Stimulated activated CD4-positive, alpha-beta T cell treated with anti-CD3 and anti-CD28 coated beads, Interleukin-12 subunit alpha, Interleukin-12 subunit beta, amount 100 ng/mL, for 4 hours (primary cell): ENCODE data around the gene TCF7L2.
A peak's percentile ranks its signal among the peaks of the same experiment; 100 is the strongest.

Experiments
- DNase-seq: peaks from one replicate; pipeline ENCODE4 v3.0.0-alpha.2; 2020

TCF7L2 gene

DNA sequence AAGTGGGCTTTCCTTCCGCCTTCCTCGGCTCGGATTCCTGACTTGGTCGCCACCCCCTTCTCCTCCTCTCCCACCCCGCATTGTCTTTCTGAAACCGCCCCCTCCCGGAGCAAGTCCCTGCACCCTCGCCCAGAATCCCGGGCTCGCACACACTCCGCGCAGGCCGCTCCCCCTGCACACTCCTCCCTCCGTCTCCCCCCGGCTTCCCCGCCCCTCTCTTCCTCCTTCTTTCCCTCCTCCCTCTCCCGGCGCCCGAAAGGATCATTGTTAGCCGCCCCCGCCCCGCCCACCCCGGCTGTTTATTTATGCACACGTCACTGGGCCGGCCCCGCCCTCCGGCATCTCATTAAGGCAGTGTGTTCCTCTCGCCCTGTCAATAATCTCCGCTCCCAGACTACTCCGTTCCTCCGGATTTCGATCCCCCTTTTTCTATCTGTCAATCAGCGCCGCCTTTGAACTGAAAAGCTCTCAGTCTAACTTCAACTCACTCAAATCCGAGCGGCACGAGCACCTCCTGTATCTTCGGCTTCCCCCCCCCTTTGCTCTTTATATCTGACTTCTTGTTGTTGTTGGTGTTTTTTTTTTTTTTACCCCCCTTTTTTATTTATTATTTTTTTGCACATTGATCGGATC lies at the start of gene TCF7L2:
TCF7L2 (plus strand) TSS at position 373 of the 633 bp plus-strand sequence. CDS start 510 bp downstream, outside the sequence.
- DNase-seq: peak; percentile 44

GRCh38 chr10:112902730-112903129 lies 47.3 kb upstream of the TCF7L2 start:
- no peak for DNase-seq

DNA sequence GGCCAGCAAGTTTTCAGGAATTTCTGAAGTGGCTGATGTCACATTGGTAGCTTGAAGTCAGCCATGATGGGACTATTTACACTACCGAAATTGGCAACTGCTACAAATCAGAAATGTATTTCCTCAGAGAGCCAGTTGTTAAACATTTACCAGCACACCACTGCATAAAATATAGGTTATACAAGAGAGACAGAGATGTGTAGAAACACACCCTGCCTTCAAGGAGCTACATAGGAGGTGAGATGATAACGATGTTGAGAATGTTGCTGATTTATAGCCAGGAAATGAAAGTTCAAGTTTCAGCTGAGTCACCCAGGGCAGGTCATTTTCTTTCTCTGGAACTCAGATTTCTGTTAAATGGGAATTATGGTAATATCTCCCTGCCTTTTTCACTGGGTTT lies 46.0 kb upstream of the TCF7L2 start:
- no peak for DNase-seq

- no peak for DNase-seq
Measured at GRCh38 chr10:112906945-112907344, 43.1 kb upstream of the TCF7L2 start.

- no peak for DNase-seq
Measured at GRCh38 chr10:112907893-112908292, 42.2 kb upstream of the TCF7L2 start.

DNA sequence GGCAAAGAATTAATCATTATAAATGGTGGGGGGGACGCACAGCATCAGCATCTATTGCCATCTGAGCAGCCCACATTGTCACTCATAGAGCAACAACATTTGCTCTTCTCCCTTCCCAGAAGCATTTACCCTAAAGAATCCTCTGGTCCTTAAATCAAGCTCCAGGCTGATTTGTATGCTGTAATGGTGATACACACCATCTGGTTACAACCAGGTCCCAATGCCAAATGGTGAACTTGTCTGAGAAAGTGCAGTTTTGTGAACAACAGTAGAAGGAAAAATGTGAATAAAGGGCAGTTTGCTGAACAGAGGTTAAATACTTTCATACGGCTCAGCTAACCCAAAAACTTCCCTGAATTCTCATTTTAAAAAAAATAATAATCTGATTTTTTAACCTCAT lies 38.8 kb upstream of the TCF7L2 start:
- no peak for DNase-seq

DNA sequence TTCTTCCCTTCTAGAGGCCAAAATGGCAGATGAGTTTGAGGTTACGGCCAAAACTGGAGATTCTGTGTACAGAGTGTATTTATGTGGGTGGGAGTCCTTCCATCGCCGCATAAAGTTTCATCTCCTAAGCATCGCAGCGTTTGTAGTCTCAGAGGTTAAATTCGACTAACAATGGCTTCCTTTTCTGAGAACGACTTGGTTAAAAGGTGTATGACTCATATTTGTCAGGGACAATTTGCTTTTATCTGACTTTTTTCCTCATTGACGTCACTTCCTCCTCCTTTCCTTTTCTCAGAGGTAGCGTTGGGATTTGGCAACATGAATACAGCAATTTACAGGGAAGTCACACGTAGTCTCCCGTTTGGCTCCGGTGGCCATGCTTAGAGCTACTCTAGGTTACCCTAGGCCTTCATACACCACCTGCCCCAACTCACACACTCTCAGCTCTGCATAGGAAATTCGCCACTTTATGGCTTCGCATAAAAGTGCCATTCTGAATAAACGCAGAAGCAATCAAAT lies 37.6 kb upstream of the TCF7L2 start:
- DNase-seq: no peak

GRCh38 chr10:112913255-112913654 lies 36.8 kb upstream of the TCF7L2 start:
- DNase-seq: no peak

GRCh38 chr10:112913661-112914287 lies 36.3 kb upstream of the TCF7L2 start:
- DNase-seq: no peak

DNA sequence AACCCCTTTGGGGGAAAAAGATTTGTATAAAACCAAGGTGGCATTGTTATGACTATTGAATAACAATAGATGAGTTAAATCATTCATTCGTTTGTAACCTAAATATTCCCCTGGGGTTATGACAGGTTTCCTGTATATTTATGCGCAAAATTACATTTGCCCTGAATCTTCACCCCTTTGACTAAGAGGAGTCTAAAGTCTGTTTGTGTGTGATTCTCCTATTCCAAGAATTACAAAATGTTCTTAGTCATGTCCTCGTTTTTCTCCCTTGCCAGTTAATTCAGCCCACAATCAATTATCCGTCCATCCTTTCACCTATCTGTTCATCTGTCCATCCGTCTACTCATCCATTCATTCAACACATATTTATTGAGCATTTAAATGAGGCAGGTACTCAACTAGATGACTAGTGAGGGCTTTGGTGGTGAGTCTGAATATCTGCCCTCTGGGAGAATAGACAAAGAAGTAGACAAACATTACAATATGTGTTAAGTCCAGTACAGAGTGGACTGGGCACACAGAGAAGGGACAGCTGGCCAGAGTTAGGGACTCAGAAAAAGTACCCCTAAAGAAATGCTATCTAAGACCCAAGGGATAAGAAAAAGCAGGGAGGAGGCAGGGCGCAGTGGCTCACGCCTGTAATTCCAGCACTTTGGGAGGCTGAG lies 35.6 kb upstream of the TCF7L2 start:
- no peak for DNase-seq

DNA sequence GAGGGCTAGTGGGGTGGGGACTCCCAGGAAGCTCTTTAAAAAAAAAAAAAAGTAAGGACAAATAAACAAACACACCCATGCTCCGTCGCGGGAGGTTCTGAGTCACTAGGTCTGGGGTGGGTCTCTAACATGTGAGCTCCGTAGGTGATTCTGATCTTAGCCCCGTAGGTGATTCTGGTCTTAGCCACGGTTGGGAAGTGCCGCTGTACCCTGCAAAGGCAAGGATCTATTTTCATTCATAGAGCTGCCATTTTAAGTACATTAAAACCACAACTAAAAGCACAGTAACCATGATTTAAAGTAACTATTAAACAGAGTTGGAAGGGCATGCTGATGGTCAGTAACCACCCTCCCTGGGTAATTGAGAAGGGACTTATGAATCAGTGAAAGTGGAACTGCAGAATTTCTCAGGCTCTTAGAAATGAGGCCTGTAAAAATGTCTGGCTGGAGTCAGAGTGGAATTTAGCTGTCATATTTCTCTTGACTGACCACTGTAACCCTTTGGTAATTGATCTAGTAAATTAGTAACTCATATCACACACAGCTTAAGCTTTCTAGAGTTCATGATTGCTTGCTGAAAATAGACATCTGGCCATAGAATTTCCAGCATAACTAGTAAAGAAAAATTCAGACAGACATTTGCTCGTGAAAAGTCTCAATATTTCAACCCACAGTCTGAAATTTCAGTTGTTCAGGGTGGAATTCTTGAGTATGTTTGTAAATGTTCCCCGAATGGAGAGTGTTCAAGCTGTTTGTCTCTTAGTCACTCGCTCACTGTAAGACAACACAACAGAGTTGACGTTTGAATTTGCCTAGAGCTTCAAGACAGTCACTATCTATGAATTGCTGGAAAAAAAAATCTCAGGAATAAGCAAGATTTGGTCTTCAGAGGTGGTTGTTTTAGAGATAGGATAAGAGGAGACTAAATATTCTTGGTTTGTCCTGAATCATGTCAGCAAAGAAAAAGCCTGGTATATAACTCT lies 34.2 kb upstream of the TCF7L2 start:
- no peak for DNase-seq

- DNase-seq: no peak
Measured at GRCh38 chr10:112917681-112918080, 32.4 kb upstream of the TCF7L2 start.

DNA sequence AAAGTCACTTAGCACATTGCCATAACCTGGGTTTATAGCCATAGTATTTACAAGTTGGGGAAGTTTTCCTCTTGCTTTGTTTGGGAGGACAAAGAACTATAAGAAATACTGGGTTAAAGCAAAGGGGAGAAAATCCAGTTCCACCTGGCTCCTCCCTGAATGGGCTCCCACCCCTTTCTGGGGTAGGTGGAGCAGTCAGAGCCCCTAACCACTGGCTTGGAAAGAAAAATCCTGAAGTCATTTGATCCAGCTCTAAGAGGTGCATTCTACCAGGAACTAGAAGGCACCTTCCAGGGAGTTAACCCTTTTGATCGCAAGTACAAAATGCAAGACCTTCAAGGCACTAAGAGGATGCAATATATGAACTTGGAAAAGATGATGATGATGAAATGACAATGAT lies 31.3 kb upstream of the TCF7L2 start:
- no peak for DNase-seq

- no peak for DNase-seq
Measured at GRCh38 chr10:112919721-112920120, 30.3 kb upstream of the TCF7L2 start.

DNA sequence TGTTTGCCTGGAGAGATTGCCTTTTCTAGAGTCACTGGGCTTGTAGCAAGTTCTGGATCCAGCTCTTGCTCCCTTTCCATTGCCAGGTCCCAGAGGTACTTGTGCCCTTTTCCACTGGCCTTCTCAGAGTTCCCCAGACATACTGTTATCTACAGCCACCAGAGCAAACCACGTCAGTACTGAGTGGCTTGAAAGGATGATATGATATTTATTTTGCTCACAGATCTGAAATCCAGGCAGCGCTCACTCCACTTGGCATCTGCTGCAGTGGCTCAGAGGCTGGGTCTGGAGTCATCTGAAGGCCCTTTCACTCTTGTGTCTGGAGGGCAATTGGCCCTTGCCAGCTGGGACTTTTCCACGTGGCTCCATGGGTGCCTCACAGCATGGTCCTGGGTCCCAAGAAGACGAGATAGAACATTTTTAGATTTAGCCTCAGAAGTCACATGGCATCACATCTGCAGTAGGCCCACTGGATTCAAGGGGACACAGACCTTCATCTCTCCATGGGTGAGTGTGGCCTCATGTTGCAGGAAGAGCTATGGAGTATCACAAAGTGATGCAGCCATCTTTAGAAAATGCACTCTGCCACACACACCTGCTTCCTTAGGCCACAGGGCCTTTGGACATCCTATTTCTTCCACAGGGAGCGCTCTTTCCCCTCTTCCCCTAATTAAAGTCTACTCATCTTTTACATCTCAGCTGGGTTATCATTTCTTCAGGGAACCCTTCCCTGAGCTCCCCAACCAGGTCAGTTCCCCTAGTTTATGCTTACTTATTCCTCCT lies 22.9 kb upstream of the TCF7L2 start:
- no peak for DNase-seq

GRCh38 chr10:112927980-112928379 lies 22.1 kb upstream of the TCF7L2 start:
- no peak for DNase-seq

DNA sequence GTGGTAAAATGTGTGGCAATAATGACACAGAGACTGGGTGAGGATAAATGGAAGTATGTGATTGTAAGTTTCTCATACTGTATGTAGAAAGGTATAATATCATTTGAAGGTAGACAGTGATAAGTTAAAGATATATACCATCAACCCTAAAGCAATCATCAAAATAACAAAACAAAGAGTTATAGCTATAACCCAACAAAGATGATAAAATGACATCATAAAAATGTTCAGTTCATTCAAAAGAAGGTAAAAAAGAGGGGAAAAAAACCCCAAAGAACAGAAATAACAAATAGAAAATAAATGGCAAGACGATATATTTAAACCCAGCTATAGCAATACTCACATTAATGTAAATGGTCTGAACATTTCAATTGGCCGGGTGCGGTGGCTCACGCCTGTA lies 17.4 kb upstream of the TCF7L2 start:
- DNase-seq: no peak

- DNase-seq: no peak
Measured at GRCh38 chr10:112934193-112934592, 15.9 kb upstream of the TCF7L2 start.

DNA sequence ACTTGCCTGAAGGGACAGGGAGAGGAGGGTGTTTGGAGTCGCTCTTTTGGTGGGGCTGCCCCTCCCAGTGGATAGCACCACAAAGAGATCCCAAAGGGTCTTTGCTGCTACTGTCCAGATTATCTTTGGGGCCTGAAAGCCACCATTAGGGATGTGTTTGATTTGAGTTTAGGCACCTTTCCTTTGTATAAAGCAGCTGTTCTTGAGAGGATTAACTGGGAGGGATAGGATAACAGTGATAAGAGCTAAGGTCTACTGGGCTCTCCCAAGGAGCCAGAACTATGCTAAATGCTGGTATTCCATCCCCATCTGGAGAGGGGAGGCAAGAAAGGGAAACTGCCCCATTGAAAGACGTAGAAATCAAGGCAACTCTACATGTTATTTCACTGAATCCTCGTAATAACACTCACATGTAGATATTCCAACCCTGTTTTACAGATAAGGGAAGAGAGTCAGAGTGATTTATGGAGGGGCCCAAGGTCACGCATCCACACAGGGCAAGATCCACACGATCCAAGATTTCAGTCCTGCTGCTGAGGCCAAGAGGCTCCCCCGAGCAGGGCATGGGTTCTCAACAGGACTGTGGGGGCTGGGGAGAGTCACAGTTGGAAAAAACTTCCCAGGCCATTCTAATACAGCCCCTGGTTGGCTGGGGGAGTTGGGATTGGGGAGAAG lies 11.1 kb upstream of the TCF7L2 start:
- no peak for DNase-seq

GRCh38 chr10:112945811-112946210 lies 4.2 kb upstream of the TCF7L2 start:
- DNase-seq: no peak

- DNase-seq: no peak
Measured at GRCh38 chr10:112946649-112947048, 3.4 kb upstream of the TCF7L2 start.
